Measurements from ENCODE around the gene WWC1. TPM values are rescaled to one million over a fixed set of nuclear protein-coding genes. Genes with fewer than 3 reads are reported as not detected.

WWC1 gene
- total and polyA plus RNA-seq, 12 donors, result 0.10 to 5.8 (median 0.55) TPM

DNA sequence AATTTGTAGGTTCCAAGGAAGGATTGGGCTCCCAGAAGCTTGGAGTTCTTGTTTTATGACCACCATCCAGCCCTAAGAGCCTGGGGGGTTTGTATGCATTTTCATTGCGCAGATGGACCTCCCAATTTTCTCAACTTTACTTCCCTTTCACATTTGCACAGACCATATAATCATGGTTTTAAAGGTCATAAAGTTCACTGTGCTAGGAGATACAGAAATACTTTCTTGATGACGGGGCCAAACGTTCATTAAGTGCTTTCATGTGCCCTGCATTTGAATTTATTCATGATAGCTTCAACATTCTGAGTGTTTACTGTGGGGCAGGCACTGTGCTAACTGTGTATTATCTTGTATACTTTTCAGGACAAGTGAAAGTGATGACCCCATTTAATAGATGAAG lies 51.5 kb downstream of the WWC1 start:
- Histone ChIP-seq H3K36me3 (replicated peaks in 1 of 2) (no peaks in the 10 kb centered on the region), H3K4me3 (no peak overlapping the region), H3K4me1 (replicated peaks in 1 of 2) (no peaks in the 10 kb centered on the region), H3K9me3 (replicated peaks in 1 of 3) (no peaks in the 10 kb centered on the region), H3K27ac (no peak overlapping the region), H3K27me3 (no peaks in the 10 kb centered on the region)
- 74 to 83% (median 79%) methylated on average over 3 of the region's 3 CpGs for WGBS, 4 donors
- intact Hi-C loops (cut with DNase I), result no loop called here
- DNase-seq, result no peak
- TF ChIP-seq POLR2A (IDR thresholded peaks at IDR 0.05), result no peak
- TF ChIP-seq, protein P1, sequence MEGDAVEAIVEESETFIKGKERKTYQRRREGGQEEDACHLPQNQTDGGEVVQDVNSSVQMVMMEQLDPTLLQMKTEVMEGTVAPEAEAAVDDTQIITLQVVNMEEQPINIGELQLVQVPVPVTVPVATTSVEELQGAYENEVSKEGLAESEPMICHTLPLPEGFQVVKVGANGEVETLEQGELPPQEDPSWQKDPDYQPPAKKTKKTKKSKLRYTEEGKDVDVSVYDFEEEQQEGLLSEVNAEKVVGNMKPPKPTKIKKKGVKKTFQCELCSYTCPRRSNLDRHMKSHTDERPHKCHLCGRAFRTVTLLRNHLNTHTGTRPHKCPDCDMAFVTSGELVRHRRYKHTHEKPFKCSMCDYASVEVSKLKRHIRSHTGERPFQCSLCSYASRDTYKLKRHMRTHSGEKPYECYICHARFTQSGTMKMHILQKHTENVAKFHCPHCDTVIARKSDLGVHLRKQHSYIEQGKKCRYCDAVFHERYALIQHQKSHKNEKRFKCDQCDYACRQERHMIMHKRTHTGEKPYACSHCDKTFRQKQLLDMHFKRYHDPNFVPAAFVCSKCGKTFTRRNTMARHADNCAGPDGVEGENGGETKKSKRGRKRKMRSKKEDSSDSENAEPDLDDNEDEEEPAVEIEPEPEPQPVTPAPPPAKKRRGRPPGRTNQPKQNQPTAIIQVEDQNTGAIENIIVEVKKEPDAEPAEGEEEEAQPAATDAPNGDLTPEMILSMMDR (IDR thresholded peaks at IDR 0.05), result no peak

DNA sequence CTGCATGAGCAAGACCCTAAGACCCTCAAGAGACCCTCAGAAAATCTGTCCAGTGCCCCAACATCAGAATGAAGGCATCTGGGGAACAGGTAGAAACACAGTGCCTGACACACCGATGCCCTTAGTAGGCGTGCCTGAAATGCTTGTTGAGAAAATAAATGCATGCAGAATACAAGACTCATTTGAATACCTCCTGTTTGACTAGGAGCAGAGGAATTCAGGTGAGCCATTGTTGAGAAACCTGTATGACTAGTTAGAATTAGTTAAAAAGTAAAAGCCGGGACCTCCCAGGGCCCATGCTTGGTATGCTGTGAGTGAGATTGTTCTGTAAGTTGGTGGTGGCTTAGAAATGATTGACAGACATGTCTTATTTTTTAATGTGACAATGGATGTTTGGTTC lies 55.0 kb downstream of the WWC1 start:
- Histone ChIP-seq H3K27me3 (no peaks in the 10 kb centered on the region), H3K4me1 (replicated peaks in 1 of 2) (no peaks in the 10 kb centered on the region), H3K9me3 (replicated peaks in 1 of 3) (no peaks in the 10 kb centered on the region), H3K27ac (no peak overlapping the region), H3K4me3 (no peak overlapping the region), H3K36me3 (replicated peaks in 1 of 2) (no peaks in the 10 kb centered on the region)
- no peak for DNase-seq
- TF ChIP-seq POLR2A (IDR thresholded peaks at IDR 0.05), result no peak
- TF ChIP-seq, protein P1 (IDR thresholded peaks at IDR 0.05), result no peak
- 74 to 88% (median 81%) methylated on average over 3 of the region's 3 CpGs for WGBS, 4 donors
- intact Hi-C loops (cut with DNase I), result no loop called here

DNA sequence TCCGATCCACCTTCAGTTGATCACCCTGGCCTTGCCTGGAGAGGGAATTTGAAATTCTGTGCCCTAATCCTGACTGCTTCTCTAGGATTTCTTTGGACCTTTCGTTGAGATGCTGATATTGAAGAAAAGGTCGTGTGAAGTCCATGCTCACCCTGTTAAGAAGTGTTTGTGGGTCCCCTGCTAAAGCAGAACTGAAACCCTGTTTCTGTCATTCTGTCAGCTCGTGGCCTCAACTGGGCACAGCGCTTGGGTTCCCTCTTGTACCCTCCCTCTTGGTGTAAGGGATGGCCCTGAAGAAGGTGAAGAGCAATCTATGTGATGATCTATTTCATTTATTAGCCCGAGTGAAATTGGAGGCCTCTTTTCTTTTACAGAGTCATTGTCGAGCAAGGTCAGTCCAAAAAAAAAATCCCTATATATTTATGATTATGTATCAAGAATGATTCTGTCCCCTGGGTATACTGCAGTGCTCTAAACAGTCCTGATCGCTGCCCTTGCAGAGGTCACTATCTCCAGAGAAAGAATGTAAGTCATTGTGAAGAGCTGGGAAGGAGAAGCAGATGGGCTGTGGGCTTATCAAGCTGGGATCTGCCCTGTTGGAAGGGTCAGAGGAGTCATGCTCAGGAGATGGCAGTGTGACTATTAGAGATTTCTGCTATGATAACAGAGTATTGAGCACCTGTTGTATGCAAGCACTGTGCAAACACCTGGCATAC lies 56.1 kb downstream of the WWC1 start:
- H3K36me3 ChIP-seq (replicated peaks in 1 of 2), result no peaks in the 10 kb centered on the region
- no peak for DNase-seq
- WGBS, 4 donors, result 67 to 75% (median 69%) methylated on average over 8 of the region's 8 CpGs
- no peaks in the 10 kb centered on the region for H3K9me3 ChIP-seq (replicated peaks in 1 of 3)
- no peak overlapping the region for H3K27ac ChIP-seq
- no peaks in the 10 kb centered on the region for H3K4me1 ChIP-seq (replicated peaks in 1 of 2)
- no peak overlapping the region for H3K4me3 ChIP-seq
- intact Hi-C loops (cut with DNase I), result no loop called here
- no peak for TF ChIP-seq POLR2A (IDR thresholded peaks at IDR 0.05)
- TF ChIP-seq, protein P1 (IDR thresholded peaks at IDR 0.05), result no peak
- no peaks in the 10 kb centered on the region for H3K27me3 ChIP-seq

DNA sequence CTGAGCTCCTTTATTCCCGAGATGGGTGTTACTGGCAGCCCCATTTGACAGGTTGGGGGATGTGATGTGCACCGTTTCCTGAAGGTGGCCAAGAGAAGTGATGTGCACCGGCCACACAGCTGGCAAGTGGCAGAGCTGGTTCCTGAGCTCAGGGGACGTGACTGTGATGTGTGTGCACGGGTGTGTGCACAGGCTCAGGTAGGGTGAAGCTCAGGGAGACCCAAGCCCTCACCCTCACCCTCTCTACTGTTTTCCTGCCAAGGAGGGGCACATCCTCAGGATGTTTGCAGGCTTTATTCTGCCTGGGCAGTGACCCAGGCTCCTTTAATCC lies 56.6 kb downstream of the WWC1 start:
- no peak overlapping the region for H3K27ac ChIP-seq
- intact Hi-C loops (cut with DNase I), result no loop called here
- no peak for TF ChIP-seq POLR2A (IDR thresholded peaks at IDR 0.05)
- TF ChIP-seq, protein P1 (IDR thresholded peaks at IDR 0.05), result no peak
- no peaks in the 10 kb centered on the region for H3K9me3 ChIP-seq (replicated peaks in 1 of 3)
- no peaks in the 10 kb centered on the region for H3K36me3 ChIP-seq (replicated peaks in 1 of 2)
- H3K4me1 ChIP-seq (replicated peaks in 1 of 2), result no peaks in the 10 kb centered on the region
- no peak overlapping the region for H3K4me3 ChIP-seq
- H3K27me3 ChIP-seq, result no peaks in the 10 kb centered on the region
- WGBS, 4 donors, result 38 to 90% (median 69%) methylated on average over 3 to 5 of the region's 5 CpGs
- DNase-seq, result no peak

Measured in adrenal gland (tissue), 12 donors.